Measurements from ENCODE around the gene GRM1.

GRM1 gene

DNA sequence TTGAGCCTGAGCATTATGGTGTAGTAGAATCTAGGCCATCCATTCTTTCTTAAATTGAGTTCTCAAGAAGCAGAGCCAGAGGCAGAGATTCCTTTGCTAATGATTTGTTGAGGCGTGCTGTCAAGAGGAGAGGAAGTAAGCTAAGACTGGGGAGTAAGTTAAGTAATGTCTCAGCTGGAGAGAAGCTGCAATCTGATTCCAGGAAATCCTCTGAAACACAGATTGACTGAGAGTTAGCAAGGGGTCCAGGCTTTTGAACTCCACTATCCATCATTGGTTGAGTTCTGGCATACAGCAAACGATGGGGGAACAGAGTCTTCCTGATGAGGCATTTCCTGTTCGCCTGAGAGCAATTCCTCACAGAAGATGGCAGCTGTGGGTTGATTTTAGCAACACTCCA, 307.3 kb downstream of the GRM1 start:
- DNase-seq (ENCODE audit: low read depth), result no peak

DNA sequence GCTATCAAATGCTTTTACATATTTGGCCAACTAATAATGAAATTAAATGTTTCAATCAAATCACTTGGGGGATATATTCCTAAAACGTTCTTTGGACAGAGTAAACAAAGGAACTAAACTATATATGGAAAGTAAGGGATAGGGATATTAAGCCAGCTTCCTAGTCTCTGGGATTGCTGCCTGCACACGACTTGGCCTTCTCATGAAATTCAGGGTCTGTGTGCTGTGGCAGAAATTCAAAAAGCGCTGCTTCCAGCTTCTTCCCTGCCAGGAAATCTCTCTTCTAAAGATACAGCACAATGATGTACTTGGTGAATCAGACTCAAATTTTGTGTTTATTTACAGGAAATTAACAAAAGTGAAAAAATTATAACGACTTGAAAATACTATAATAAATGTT, 308.5 kb downstream of the GRM1 start:
- DNase-seq (ENCODE audit: low read depth), result no peak

DNA sequence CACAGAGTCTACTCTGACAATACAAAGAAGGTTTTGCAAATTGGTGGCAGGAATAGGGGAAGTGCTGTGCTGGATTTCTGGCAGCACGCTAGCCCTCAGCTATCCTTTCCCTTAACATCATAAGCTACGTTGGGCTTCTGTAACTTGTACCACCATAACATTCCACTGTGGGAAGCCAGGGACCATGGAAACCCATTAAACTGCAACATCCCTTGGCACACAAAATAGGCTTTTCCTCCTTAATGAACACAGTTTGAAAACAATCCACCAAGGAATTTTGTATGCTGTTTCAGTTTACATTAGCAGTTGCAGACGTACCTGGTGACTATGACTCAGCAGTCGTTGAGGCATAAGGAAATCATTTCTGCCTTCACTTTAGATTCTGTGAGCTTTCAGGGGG, 310.9 kb downstream of the GRM1 start:
- no peak for DNase-seq (ENCODE audit: low read depth)

DNA sequence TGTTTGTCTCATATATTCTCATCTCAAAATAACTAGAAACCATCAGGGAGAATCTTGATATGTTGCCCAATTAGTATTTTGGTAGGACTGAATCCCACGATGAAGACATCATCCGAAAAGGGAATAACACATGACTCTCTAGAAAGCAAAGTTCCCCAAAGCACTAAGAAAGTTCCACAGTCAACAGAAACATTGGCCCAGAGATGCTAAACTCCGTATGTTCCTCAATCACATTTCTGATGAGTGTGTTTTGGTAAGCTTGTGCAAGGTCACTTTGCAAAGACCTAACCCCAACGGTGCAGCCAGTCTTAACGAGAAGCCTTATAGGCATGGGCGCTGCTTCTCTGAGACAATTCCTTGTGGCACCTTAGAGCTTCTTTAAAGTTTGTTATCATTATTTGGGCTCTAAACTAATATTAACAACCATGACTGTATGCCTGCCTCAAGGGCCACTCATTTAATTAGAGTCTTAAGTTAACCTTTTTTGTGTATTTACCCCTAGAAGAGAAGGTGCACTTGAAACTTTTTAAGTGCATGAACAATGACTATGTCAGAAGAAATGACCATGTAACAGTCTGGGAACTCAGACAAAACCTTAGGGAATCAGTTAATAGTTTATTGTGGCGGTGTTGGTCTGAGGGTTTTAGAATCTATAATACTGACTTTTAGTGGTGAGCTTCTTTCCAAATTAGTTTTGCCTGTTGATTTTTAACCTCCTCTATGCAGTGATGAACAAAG, 312.8 kb downstream of the GRM1 start:
- DNase-seq (ENCODE audit: low read depth), result no peak

DNA sequence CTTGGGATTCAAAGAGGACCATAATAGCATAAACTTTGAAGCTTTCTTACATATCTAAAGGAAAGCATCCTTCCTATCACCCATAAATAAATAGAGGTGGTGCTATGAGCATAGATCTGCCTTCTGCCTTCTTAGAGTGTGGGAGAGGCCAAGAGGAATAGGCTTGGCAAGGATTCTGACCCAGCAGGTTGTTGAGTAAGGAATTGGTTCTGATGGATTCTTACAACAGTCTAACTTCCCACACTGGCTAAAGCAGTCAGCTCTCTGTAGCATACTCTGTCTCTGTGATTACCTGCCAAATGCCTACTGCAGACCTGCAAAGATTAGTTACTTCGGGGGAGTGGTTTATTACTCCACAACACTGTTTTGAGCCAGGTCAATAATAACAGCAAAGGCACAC, 316.7 kb downstream of the GRM1 start:
- DNase-seq (ENCODE audit: low read depth), result no peak

DNA sequence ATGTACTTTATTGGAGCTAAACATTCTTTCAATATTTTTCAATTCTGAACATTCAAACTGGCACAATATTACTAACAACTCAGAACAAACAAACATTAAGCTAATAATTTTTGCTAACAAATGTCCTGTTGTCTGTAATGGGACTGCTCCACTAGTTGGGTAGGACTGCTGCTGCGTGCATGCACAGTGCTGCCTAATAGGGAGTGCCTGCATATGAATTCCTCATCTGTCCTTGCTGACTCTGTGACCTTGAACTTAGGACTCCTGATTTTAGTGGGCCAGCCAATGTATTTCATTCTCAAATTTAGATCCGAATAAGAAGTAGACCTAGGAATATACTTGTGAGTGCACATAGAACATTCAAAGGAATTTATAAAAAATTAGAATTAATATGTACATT, 318.2 kb downstream of the GRM1 start:
- no peak for DNase-seq (ENCODE audit: low read depth)

DNA sequence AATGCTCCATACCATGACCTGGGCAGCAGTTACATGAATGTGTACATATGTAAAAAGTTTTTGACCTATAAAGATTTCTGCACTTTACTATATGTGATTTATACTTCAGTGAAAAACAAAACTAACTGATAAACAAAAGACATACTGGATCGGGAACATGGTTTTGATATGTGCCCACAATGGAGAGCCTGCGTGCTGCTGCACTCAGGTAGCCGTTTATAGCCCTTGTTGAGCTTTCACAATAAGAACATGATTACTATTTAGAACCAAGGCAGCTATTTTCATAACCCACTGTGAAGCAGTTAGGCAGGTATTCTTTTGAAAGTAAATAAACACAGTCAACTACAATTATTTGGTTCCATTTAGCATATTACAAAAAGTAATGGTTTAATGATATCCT, 318.8 kb downstream of the GRM1 start:
- DNase-seq (ENCODE audit: low read depth), result no peak

DNA sequence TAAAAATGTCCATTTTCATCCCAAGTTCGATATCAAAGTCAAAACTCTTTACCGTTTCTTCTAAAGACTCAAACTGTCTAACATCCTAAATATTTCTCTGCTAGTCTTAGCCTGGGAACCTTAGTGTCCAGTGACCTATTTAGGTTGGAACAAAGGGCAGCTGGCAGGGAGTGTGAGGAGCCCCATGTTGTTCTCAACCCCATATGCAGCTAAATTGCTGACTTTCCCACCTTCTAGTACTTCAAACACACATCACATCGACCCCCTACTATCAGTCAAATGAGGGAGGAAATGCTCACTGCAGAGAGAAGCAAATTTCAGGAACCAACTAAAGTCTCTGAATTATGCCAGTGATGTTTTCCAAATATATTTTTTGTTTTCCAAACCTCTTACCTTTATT, 322.2 kb downstream of the GRM1 start:
- DNase-seq (ENCODE audit: low read depth), result no peak

DNA sequence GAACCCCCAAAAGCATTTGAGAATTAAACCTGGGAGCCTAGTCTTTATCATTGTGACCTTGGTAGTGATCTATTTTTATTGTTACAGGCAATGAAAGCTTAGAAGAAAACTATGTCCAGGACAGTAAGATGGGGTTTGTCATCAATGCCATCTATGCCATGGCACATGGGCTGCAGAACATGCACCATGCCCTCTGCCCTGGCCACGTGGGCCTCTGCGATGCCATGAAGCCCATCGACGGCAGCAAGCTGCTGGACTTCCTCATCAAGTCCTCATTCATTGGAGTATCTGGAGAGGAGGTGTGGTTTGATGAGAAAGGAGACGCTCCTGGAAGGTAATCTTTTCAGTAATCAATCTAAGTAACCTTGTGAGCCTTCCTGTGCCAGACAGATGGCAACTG, 323.3 kb downstream of the GRM1 start:
- no peak for DNase-seq (ENCODE audit: low read depth)

DNA sequence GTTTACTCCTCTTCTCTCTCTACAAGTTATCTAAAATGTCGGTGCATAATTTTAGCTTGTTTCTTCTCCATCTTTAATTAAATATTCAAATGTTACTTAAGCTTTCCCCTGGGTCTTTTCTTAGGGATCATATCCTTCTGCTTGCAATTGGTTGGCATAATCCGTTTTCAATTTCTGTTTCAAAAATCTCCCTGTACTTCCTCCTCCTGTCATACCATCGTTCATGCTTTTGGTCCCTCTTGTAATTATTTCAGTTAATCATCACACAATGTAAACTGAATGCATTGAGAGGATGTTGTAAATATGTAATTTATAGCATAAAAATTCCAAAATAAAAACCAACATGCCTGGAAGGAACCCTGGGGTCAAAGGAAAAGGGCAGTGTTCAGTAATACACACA, 325.6 kb downstream of the GRM1 start:
- DNase-seq (ENCODE audit: low read depth), result no peak

DNA sequence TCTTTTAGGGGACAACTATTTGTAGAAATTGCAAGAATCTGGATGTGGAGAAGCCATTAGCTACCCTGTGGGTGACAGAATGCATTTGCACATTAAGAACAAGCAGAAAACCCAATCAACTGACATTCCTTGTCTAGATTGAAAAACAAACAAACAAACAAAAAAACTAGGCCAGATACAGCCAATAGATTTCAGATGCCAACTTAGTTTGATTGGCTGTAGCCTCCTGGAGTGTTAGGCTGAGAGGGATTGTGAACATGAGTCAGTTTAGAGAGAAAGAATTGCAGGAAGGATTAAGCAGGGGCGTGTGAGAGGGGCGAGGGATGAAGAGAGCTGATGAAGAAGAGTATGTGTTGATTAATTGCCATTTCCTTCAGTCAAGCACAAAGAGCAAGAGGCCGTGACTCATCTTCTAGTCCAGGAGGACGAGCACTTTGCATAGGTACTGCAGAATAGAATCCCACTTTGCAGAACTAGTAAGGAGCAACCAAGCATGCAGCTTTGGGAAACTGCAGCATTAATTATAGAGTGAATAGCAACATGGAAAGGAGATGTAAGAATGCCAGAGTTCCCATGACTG, 326.7 kb downstream of the GRM1 start:
- DNase-seq (ENCODE audit: low read depth), result no peak

DNA sequence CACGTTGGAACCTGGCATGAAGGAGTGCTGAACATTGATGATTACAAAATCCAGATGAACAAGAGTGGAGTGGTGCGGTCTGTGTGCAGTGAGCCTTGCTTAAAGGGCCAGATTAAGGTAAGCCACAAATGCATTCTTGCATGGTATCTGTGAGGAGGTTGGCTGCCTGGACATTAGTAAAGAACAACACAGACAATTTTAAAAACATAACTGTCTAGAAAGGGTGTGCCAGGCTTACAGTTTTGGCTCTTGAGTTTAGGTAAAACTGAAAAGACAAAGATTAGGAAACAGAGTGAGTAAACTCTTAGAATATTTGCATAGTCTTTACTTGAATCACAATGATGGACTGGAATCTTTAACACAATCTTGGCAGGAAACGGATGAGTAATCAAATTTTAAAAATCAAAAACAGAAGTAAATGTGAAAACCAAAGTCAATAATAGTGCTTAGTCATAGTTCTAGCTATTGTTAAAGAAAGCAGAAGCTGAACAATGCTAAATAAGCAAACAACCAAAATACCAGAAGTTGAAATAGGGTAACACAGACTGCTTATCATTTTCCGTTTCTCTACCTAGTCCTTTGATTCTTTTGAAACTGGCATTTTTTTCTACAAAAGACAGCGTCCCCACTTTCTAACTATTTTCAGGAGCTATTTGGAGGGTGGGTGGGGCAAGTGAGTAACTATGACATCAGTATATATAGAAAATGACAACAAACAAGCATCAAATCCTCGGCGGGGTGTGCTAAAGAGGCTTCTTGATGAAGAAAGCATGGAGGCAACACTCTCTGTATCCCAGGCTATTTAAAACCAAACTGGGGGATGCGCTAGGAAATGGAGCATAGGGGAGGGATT, 328.9 kb downstream of the GRM1 start:
- peak; percentile 71 for DNase-seq (ENCODE audit: low read depth)

DNA sequence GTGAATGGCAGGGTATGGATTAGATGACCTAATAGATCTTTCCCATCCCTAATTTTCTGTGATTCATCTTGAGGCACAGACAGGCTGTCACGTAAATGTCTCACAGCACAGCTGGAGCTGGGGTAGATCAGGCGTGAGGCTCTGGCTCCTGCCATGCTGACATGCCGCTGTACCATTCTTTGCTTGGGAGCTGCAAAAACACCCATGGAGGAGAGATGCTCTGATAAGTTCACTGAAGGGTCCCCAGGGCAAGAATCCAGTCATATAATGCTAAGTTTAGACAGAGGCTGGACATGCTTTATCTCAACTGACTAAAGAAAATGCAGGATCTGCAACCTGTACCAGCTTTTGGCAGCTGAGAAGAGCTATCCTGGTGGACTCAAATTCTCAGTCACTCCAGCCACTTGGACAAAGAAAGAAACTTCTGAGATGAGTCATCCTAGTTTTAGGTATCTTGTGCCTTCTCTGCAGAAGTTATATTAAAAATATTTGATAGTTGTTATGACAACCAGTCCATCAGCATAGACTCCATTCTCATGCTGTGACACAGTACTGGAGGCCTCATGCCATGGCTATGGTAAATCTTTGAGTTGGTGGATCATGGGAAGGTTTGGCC, 329.7 kb downstream of the GRM1 start:
- no peak for DNase-seq (ENCODE audit: low read depth)

DNA sequence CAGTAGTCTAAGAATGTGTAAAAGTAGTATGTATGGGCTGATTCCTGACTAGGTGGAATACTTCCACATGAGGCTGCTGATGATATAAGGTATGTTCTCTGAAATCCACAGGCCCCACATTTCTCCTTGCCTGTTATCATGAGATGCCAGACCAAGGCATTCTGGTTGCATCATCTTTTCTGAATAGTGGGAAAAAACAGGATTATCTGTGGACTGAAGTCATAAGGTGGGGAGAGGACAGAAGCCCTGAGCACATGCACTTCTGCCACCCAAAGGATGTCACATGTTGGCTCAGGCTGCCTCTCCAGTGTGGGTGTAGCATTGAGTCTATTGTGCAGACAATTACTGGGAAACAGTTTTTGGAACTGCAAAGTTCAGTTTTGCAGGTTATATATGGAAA, 330.3 kb downstream of the GRM1 start:
- DNase-seq (ENCODE audit: low read depth), result no peak

DNA sequence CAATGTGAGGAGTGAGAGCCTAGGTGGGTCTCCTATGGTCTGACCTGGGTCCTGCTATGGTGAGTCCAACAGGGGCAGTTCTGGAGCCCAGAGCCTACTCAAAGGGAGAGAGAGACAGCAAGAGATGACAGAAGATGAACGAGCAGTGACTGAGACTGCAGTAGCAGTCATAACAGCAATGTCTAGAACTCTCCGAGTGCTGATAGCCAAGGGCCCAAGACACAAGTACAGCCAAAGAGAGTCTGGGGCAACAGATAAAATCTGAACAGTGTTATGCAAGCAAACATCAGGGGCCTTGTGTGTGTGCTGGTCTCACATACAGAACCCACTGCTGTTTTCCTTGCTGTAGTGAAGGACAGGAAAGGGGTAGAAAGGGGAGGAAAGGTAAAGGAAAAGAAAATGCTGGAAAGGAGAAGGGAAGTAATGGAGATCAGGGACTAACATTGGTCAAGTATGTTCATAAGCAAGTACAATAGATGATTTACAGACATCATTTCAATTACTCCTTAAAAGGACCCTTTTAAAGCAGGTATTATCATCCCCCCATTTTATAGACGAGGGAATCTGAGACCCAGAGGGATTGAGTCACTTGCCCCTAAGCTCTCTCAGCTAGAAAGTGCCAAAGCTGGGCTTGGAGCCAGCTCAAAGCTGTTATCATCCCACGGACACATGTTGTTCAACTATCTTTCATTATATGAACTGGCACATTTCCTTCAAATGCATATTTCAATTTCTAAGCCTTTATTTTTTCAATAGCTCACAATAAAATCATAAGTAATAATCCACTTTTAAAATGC, 332.5 kb downstream of the GRM1 start:
- DNase-seq (ENCODE audit: low read depth), result no peak

DNA sequence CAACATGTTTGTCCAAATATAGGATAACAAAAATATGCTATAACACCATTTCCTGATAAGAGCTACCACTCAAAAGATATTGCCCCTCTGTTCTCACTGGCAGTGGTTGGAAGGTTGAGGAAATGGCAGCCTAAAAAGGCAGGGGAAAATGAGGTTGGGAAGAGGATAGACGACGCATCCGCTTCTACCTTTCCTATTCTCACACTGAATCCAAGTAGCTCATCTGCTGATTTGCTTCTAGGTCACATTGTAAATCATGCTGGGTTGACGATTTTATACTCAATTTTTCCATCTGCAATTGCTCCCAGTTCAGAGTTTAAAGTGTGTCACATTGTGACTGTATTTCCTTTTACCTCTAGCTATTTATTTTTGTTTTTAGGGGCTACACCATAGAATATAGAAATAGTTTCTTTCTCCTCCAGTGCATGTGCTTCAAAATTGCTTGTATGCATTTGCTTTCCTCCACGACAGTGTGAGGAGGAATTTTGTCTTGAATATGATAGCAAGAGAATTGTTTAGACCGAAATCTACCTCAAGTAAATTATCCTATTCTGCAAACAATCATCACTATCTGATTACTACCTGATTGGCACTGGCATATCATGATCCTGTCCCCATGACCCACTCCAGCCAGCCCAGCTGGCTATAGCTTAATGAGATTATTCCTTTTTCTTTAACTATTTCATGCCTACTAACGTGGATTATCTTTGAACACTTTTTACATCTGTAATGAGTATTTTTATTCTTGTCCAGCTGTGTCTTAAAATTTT, 335.2 kb downstream of the GRM1 start:
- no peak for DNase-seq (ENCODE audit: low read depth)

DNA sequence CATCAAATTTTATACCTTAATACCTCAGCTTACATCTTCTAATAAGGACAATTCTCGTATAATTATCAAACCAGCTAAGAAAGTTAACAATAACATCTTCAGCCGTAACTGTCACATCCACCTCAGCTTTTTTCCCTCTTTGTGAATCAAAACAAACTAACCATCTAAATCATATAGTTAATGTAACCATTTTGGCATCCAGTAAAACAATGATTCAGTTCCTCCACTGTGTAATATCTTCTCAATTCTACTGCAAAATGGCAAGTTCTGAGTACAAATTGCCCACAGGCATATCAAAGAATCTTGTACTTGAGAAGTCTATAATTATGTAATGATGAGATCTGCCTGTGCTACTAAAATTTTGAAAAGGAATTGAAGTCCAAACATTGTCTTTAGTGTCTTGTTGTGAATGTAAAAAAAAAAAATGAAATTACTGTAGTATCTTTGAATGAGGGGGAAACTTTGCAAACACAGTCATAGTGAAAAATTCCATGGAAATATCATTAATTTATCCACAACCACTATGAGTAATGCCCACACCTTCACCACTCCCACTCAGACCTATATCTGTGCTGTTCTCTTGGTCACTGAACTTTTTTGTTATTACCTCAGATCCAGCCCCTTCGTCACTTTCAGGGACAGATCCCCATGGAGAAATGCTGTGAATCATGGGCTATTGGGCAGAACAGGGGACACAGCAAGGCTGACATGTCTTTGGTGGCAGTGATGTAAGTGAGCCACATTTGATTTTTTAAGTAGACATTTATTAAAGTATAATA, 336.1 kb downstream of the GRM1 start:
- DNase-seq (ENCODE audit: low read depth), result no peak

DNA sequence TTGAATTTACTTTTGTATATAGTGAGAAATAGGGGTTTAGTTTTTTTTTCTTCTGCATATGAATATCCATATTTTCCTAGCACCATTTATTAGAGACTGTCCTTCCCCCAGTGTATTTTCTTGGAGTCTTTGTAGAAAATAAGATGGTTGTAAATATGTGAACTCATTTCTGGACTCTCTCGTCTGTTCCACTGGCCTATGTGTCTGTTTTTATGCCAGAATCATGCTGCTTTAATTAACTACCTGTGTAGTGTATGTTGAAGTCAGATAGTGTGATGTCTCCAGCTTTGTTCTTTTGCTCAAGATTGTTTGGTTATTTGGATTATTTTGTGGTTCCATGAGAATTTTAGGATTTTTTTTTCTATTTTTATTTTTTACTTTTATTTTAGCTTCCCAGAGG, 338.2 kb downstream of the GRM1 start:
- DNase-seq (ENCODE audit: low read depth), result no peak

DNA sequence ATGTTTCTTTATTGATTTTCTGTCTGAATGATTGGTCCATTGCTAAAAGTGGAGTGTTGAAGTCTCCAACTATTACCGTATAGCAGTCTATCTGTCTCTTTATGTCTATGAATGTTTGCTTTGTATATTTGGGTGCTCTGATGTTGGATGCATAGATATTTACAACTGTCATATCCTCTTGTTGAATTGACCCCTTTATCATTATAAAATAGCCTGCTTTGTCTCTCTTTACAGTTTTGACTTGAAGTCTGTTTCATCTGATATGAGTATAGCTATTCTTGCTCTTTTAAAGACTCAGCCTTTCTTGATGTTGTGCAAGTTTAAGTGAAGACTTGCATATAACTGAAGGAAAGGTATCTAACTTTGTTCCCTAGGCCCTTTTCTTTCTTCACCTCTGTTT, 341.0 kb downstream of the GRM1 start:
- no peak for DNase-seq (ENCODE audit: low read depth)

DNA sequence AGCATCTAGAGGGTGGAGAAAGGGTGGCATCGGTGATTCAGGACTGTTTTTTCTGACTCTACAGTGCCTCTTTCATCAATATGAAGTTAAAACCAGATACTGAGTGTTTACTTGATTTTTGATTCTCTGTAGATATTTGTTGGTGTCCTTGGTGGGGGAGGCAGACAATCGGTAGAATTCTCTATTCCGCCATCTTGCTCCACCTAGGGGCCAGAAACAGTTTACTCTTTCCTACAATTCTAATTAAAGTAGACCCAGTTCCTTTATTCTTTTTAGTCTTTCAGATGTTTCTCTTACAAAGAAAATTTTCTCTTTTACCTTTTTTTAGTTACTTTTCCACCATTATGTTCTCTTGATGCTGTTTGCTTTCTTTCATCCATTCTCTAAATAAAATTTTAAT, 352.6 kb downstream of the GRM1 start:
- no peak for DNase-seq (ENCODE audit: low read depth)
